Liver (tissue), 9 donors: ENCODE data around the gene DNAH7. TPM values are rescaled to one million over a fixed set of nuclear protein-coding genes. Genes with fewer than 3 reads are reported as not detected.

Experiments
- DNase-seq: peaks from one replicate; pipeline ENCODE4 v3.0.0-alpha.2; 2017; ENCODE audit warnings: low spot score
- H3K27ac ChIP-seq, 2 donors: one replicate each; pipeline ENCODE4 v1.7.0; 2013; ENCODE audit warnings: inconsistent platforms in 2 of 2, low read length in 2 of 2, control low read depth in 1 of 2, low read depth in 1 of 2, mild to moderate bottlenecking in 1 of 2
- H3K27me3 ChIP-seq, 4 donors: one replicate each; pipeline versions ENCODE4 v1.6.1 to v1.7.0; 2013; ENCODE audit warnings: low read length in 3 of 4, inconsistent platforms in 1 of 4, mild to moderate bottlenecking in 1 of 4, moderate library complexity in 1 of 4; ENCODE audit not compliant: control insufficient read depth in 4 of 4, insufficient read depth in 4 of 4
- H3K36me3 ChIP-seq, 4 donors: one replicate each; pipeline versions ENCODE4 v1.6.1 to v1.7.0; 2013; ENCODE audit warnings: low read length in 3 of 4, mild to moderate bottlenecking in 3 of 4, low read depth in 1 of 4, moderate library complexity in 1 of 4; ENCODE audit not compliant: control insufficient read depth in 4 of 4, insufficient read depth in 3 of 4
- H3K4me1 ChIP-seq, 4 donors: one replicate each; pipeline versions ENCODE4 v1.6.1 to v1.7.0; 2013; ENCODE audit warnings: low read length in 3 of 4, mild to moderate bottlenecking in 3 of 4, moderate library complexity in 1 of 4; ENCODE audit not compliant: control insufficient read depth in 4 of 4, insufficient read depth in 4 of 4
- H3K4me3 ChIP-seq, 3 donors: one replicate each; pipeline versions ENCODE4 v1.6.1 to v1.7.0; 2013; ENCODE audit warnings: low read length in 3 of 3, control low read depth in 1 of 3, low read depth in 1 of 3, mild to moderate bottlenecking in 1 of 3
- H3K9ac ChIP-seq, 2 donors: one replicate each; pipeline ENCODE4 v1.7.0; 2013; ENCODE audit warnings: low read length in 2 of 2, mild to moderate bottlenecking in 2 of 2, moderate library complexity in 2 of 2, control low read depth in 1 of 2, low read depth in 1 of 2
- H3K9me3 ChIP-seq, 4 donors: one replicate each; pipeline versions ENCODE4 v1.6.1 to v1.7.0; 2013; ENCODE audit warnings: low read length in 3 of 4; ENCODE audit not compliant: control insufficient read depth in 4 of 4
- EGR1 ChIP-seq, 2 donors: IDR thresholded peaks; 2 replicates each; pipeline ENCODE4 v1.6.1; 2016 to 2018; ENCODE audit warnings: antibody characterized with exemption in 2 of 2, low read depth in 2 of 2
- FOXA1 ChIP-seq: IDR thresholded peaks from 2 replicates; pipeline ENCODE4 v1.6.1; 2016; ENCODE audit warnings: antibody characterized with exemption
- FOXA2 ChIP-seq: IDR thresholded peaks from 2 replicates; pipeline ENCODE4 v1.6.1; 2016; ENCODE audit warnings: antibody characterized with exemption
- GABPA ChIP-seq, 2 donors: IDR thresholded peaks in 1 of 2; conservative IDR thresholded peaks in 1 of 2; 2 replicates each; pipeline ENCODE4 v1.6.1; 2016; ENCODE audit warnings: antibody characterized with exemption in 2 of 2, mild to moderate bottlenecking in 1 of 2, moderate library complexity in 1 of 2
- HNF4A ChIP-seq, 2 donors: conservative IDR thresholded peaks; 2 replicates each; pipeline ENCODE4 v1.6.1; 2016; ENCODE audit warnings: antibody characterized with exemption in 2 of 2, mild to moderate bottlenecking in 2 of 2
- HNF4G ChIP-seq: IDR thresholded peaks from 2 replicates; pipeline ENCODE4 v1.6.1; 2016; ENCODE audit warnings: antibody characterized with exemption
- JUND ChIP-seq, 2 donors: IDR thresholded peaks; 2 replicates each; pipeline ENCODE4 v1.6.1; 2016; ENCODE audit warnings: antibody characterized with exemption in 2 of 2
- MAX ChIP-seq: IDR thresholded peaks from 2 replicates; pipeline ENCODE4 v1.6.1; 2016; ENCODE audit warnings: antibody characterized with exemption
- NR2F2 ChIP-seq: IDR thresholded peaks from 2 replicates; pipeline ENCODE4 v1.6.1; 2016; ENCODE audit warnings: antibody characterized with exemption
- RXRA ChIP-seq, 2 donors: IDR thresholded peaks; 2 replicates each; pipeline ENCODE4 v1.6.1; 2017 to 2018; ENCODE audit warnings: antibody characterized with exemption in 2 of 2, mild to moderate bottlenecking in 1 of 2
- TAF1 ChIP-seq: conservative IDR thresholded peaks from 2 replicates; pipeline ENCODE4 v1.6.1; 2016; ENCODE audit warnings: antibody characterized with exemption, mild to moderate bottlenecking
- YY1 ChIP-seq: IDR thresholded peaks from 2 replicates; pipeline ENCODE4 v1.6.1; 2016; ENCODE audit warnings: antibody characterized with exemption, mild to moderate bottlenecking
- WGBS: extraction: QIAGEN DNeasy Blood & Tissue Kit; methylation state at CpG from one replicate; pipeline ENCODE4 v1.1.7; 2013; 5-methylcytosine and 5-hydroxymethylcytosine counted together
- polyA plus RNA-seq, 2 donors: library from polyadenylated mRNA; stranded (reverse) in 1 of 2; unstranded in 1 of 2; fragments of 200-250 nt in 1 of 2; fragments of >200 nt in 1 of 2; fragmentation: Nextera tagmentation in 1 of 2; extraction: Ambion mirVana in 1 of 2; gene quantifications; one replicate each; pipeline versions ENCODE4 v1.2.1 to v1.2.3, GENCODE V29; 2013 to 2015
- total RNA-seq, 2 donors: library from RNA; depleted of rRNA; stranded (reverse); fragments of >200 nt; gene quantifications; one replicate each; pipeline ENCODE4 v1.2.3, GENCODE V29; 2014
- TF ChIP-seq, protein P1 (sequence below): IDR thresholded peaks from 2 replicates; pipeline ENCODE4 v1.6.1; 2016; ENCODE audit warnings: antibody characterized with exemption
- TF ChIP-seq, protein P2 (sequence below): IDR thresholded peaks from 2 replicates; pipeline ENCODE4 v1.6.1; 2016; ENCODE audit warnings: antibody characterized with exemption
- TF ChIP-seq, protein P3 (sequence below): IDR thresholded peaks from 2 replicates; pipeline ENCODE4 v1.6.1; 2016; ENCODE audit warnings: antibody characterized with exemption, mild to moderate bottlenecking
- donor health status: healthy.
- donor health status: healthy.
- donor health status: healthy.
- donor health status: healthy.
- donor health status: healthy.

The DNAH7 gene
- total and polyA plus RNA-seq, 4 donors, result under 0.01 to 0.50 (median 0.07) TPM

GRCh38 chr2:195945056-195945455, 123.6 kb downstream of the DNAH7 start:
- Histone ChIP-seq H3K27ac (no peak overlapping the region), H3K36me3 (no peaks in the 10 kb centered on the region), H3K27me3 (no peaks in the 10 kb centered on the region), H3K4me3 (no peak overlapping the region), H3K9me3 (no peaks in the 10 kb centered on the region), H3K4me1 (no peaks in the 10 kb centered on the region), H3K9ac (no peak overlapping the region)
- no peak for DNase-seq
- TF ChIP-seq MAX (no peak), YY1 (no peak), RXRA (IDR thresholded peaks at IDR 0.05) (no peak), FOXA1 (no peak), FOXA2 (no peak)
- TF ChIP-seq, protein P1, sequence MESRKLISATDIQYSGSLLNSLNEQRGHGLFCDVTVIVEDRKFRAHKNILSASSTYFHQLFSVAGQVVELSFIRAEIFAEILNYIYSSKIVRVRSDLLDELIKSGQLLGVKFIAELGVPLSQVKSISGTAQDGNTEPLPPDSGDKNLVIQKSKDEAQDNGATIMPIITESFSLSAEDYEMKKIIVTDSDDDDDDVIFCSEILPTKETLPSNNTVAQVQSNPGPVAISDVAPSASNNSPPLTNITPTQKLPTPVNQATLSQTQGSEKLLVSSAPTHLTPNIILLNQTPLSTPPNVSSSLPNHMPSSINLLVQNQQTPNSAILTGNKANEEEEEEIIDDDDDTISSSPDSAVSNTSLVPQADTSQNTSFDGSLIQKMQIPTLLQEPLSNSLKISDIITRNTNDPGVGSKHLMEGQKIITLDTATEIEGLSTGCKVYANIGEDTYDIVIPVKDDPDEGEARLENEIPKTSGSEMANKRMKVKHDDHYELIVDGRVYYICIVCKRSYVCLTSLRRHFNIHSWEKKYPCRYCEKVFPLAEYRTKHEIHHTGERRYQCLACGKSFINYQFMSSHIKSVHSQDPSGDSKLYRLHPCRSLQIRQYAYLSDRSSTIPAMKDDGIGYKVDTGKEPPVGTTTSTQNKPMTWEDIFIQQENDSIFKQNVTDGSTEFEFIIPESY, result no peak
- TF ChIP-seq, protein P2, sequence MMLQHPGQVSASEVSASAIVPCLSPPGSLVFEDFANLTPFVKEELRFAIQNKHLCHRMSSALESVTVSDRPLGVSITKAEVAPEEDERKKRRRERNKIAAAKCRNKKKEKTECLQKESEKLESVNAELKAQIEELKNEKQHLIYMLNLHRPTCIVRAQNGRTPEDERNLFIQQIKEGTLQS, result no peak

- TF ChIP-seq MAX (no peak), JUND (IDR thresholded peaks at IDR 0.05) (no peak), HNF4A (conservative IDR thresholded peaks at IDR 0.05) (no peak), FOXA2 (no peak)
- TF ChIP-seq, protein P1, result no peak
- Histone ChIP-seq H3K9me3 (no peaks in the 10 kb centered on the region), H3K4me3 (no peak overlapping the region), H3K27me3 (no peaks in the 10 kb centered on the region), H3K27ac (no peak overlapping the region), H3K36me3 (no peaks in the 10 kb centered on the region), H3K4me1 (no peaks in the 10 kb centered on the region), H3K9ac (no peak overlapping the region)
- DNase-seq, result no peak
Measured at GRCh38 chr2:195937176-195937575, 131.5 kb downstream of the DNAH7 start.

DNA sequence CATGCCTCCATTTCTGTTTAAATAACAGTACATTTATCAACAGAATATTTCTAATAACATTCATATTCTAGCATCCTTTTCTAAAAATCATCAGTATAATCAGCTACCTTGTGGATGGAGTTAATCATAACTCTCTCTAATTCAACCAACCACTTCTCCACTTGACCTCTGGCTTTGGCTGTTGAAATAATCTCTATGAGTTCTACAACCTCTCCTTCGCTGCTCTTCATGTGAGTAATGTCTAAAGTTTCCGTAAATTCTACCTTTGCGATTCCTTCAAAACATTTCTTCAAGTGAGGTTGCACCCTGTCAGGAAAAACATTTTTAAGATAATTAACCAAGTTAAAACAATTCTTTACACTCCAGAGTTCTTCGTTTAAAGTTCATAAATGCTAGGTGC, 134.2 kb downstream of the DNAH7 start:
- 89% methylated on average over 4 of the region's 4 CpGs for WGBS
- Histone ChIP-seq H3K27me3 (no peaks in the 10 kb centered on the region), H3K27ac (no peak overlapping the region), H3K9me3 (no peaks in the 10 kb centered on the region), H3K9ac (no peak overlapping the region), H3K36me3 (no peaks in the 10 kb centered on the region), H3K4me3 (no peak overlapping the region), H3K4me1 (no peaks in the 10 kb centered on the region)
- TF ChIP-seq NR2F2, result no peak
- TF ChIP-seq, protein P2, result no peak
- no peak for TF ChIP-seq RXRA (IDR thresholded peaks at IDR 0.05)
- no peak for TF ChIP-seq YY1
- TF ChIP-seq GABPA (IDR thresholded peaks at IDR 0.05 in 1 of 2, conservative IDR thresholded peaks at IDR 0.05 in 1 of 2), result no peak
- TF ChIP-seq HNF4G, result no peak
- TF ChIP-seq MAX, result no peak
- TF ChIP-seq EGR1 (IDR thresholded peaks at IDR 0.05; ENCODE audit: low read depth in 2 of 2), result no peak
- TF ChIP-seq, protein P1, result no peak
- TF ChIP-seq, protein P3, sequence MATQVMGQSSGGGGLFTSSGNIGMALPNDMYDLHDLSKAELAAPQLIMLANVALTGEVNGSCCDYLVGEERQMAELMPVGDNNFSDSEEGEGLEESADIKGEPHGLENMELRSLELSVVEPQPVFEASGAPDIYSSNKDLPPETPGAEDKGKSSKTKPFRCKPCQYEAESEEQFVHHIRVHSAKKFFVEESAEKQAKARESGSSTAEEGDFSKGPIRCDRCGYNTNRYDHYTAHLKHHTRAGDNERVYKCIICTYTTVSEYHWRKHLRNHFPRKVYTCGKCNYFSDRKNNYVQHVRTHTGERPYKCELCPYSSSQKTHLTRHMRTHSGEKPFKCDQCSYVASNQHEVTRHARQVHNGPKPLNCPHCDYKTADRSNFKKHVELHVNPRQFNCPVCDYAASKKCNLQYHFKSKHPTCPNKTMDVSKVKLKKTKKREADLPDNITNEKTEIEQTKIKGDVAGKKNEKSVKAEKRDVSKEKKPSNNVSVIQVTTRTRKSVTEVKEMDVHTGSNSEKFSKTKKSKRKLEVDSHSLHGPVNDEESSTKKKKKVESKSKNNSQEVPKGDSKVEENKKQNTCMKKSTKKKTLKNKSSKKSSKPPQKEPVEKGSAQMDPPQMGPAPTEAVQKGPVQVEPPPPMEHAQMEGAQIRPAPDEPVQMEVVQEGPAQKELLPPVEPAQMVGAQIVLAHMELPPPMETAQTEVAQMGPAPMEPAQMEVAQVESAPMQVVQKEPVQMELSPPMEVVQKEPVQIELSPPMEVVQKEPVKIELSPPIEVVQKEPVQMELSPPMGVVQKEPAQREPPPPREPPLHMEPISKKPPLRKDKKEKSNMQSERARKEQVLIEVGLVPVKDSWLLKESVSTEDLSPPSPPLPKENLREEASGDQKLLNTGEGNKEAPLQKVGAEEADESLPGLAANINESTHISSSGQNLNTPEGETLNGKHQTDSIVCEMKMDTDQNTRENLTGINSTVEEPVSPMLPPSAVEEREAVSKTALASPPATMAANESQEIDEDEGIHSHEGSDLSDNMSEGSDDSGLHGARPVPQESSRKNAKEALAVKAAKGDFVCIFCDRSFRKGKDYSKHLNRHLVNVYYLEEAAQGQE, result no peak
- TF ChIP-seq FOXA2, result no peak
- no peak for TF ChIP-seq TAF1
- TF ChIP-seq FOXA1, result no peak
- TF ChIP-seq JUND (IDR thresholded peaks at IDR 0.05), result no peak
- DNase-seq, result no peak
